HG02970 (cell line): ENCODE data around the gene TMEM167B.

ENCODE experiments used
- ATAC-seq: cut with Tn5 transposase; IDR thresholded peaks from one replicate; pipeline ENCODE4 v1.9.1; 2021; ENCODE audit warnings: mild to moderate bottlenecking, moderate library complexity, moderate number of reproducible peaks; ENCODE audit not compliant: unreplicated experiment, low FRiP score

The TMEM167B gene

GRCh38 chr1:109080441-109081082 is 10.0 kb upstream of the TMEM167B start:
- no peak for ATAC-seq

GRCh38 chr1:109083501-109083900 is 7.1 kb upstream of the TMEM167B start:
- ATAC-seq = no peak

- no peak for ATAC-seq
These were observed 6.6 kb upstream of the TMEM167B start for GRCh38 chr1:109083923-109084322.

- ATAC-seq = no peak
These were observed 5.7 kb upstream of the TMEM167B start for GRCh38 chr1:109084563-109085517.

GRCh38 chr1:109089242-109090015 is 1.1 kb upstream of the TMEM167B start:
- ATAC-seq = no peak

GRCh38 chr1:109091078-109091838 is 694 bp downstream of the TMEM167B start:
- ATAC-seq = peak; percentile 29

GRCh38 chr1:109091839-109092193 is 1.3 kb downstream of the TMEM167B start:
- no peak for ATAC-seq

DNA sequence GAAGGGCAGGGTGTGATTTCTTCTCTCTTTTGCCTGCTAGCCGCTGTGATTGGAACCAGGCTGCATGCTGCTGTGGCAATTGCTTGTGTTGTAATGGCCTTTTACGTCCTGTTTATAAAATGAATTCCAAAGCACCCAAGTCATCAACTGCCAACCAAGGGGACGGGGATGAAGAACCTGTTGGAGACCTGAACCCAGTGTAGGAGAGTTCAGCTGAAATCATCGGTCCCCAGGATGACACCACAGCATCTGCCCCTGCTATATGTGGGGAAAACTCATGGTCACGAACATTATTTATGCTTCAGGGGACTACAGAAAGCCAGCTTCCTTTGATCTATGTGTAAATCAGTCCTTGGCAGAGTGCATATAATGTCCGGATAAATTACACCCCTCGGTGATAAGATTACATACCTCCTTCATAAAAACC is 3.8 kb downstream of the TMEM167B start:
- ATAC-seq = no peak

DNA sequence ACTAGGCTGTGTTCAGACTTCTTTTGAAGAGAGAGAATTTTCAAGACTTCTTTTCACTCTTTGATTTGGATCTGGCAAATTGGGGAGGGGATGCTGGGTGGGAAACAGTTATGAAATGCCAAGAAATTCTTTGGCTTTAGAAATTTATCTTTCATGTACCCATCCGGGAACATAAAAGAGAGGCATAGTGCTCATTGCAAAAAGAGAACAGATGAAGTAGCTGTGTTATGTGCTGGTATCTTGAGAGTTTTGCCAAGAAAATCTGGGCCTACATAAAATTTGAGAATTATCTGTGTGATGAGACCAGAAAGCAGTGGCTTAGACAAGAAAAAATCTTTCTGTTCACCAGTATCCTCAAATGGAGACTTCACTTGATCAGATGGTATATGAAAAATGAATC is 4.3 kb downstream of the TMEM167B start:
- no peak for ATAC-seq

DNA sequence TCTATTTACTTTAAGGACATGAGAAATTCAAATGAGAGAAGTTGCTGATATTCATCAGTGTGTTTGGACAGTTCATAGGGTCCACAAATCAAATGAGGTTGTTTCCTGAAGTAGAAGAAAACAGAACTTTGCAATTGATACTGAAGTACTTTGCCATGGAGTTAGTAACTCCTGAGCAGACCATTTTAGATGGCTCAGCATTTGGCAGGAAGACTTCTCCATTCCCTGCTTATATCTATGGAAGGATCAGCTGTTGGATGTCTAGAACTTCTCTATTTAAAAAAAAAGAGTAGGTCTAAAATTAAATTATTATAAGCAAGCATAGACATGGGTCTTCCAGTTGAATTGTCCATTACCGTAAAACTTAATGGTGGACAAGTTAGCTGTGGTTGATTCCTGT is 5.1 kb downstream of the TMEM167B start:
- ATAC-seq = no peak

DNA sequence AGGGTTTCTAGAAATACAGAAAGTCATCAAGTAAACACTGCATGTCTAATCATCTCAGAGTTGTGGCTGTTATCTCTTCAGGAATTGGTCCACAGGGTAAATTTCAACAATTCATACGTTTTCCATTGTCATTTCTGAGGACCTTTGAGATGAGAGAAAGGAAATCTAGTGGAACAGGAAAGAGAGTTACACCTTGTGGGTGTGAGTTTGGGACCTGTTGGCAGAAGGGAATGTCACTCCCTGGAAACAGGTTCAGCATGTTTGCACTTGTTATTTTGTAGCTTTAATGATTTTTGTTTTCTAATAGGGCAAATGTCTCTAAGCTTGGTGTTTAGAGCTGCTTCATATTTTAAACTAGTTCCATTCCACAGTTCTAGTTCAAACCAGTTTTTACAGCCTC is 5.6 kb downstream of the TMEM167B start:
- ATAC-seq = no peak

GRCh38 chr1:109099938-109100773 is 9.6 kb downstream of the TMEM167B start:
- ATAC-seq = peak; percentile 89

- ATAC-seq = no peak
These were observed 14.0 kb downstream of the TMEM167B start for GRCh38 chr1:109104364-109105151.

GRCh38 chr1:109105881-109106280 is 15.3 kb downstream of the TMEM167B start:
- ATAC-seq = no peak

GRCh38 chr1:109107785-109108184 is 17.2 kb downstream of the TMEM167B start:
- ATAC-seq = no peak

- ATAC-seq = no peak
These were observed 19.3 kb downstream of the TMEM167B start for GRCh38 chr1:109109906-109110305.

GRCh38 chr1:109111386-109112055 is 21.0 kb downstream of the TMEM167B start:
- ATAC-seq = no peak

- ATAC-seq = no peak
These were observed 21.6 kb downstream of the TMEM167B start for GRCh38 chr1:109112056-109112651.
